Measurements from ENCODE around the gene PABPC3. TPM values are rescaled to one million over a fixed set of nuclear protein-coding genes. Genes with fewer than 3 reads are reported as not detected.

PABPC3 gene
- polyA plus RNA-seq, 1 of the 3 experiments (the other 2 are of a cell fraction) = 0.02 TPM

DNA sequence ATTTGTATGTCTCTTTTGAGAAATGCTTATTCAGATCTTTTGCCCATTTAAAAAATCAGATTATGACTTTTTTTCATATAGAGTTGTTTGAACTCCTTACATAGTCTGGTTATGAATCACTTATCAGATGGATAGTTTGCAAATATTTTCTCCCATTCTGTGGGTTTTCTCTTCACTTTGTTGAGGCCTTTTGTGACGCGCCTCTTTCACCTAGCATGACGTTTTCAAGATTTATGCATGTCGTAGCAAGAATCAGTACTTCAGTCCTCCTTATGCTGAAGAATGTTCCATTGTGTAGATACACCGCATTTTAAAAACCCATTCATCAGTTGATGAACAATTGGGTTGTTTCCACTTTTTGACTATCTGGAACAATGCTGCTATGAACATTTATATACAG, 13.4 kb downstream of the PABPC3 start:
- Histone ChIP-seq H3K27me3 (ENCODE audit: insufficient read depth) (no peaks in the 10 kb centered on the region), H4K20me1 (ENCODE audit: insufficient read depth) (no peaks in the 10 kb centered on the region), H3K79me2 (ENCODE audit: insufficient read depth) (no peaks in the 10 kb centered on the region), H3K9me3 (no peaks in the 10 kb centered on the region), H3K4me3 (ENCODE audit: low read depth in 2 of 2, low read length in 1 of 2) (no peak overlapping the region), H3K9me2 (no peaks in the 10 kb centered on the region), H3F3A (replicated peaks; ENCODE audit: insufficient read depth) (no peaks in the 10 kb centered on the region), H3K36me3 (replicated peaks in 1 of 2; ENCODE audit: control insufficient read depth in 1 of 2, insufficient read depth in 2 of 2, low read length in 1 of 2) (no peaks in the 10 kb centered on the region), H3K4me2 (no peak overlapping the region), H3K9ac (no peak overlapping the region), H3K27ac (ENCODE audit: low read depth in 2 of 2, low read length in 1 of 2) (no peak overlapping the region), H2AFZ (ENCODE audit: low read depth) (no peak overlapping the region), H3K4me1 (ENCODE audit: control insufficient read depth in 1 of 2, insufficient read depth in 2 of 2, low read depth in 1 of 2, low read length in 1 of 2) (no peaks in the 10 kb centered on the region)
- WGBS (ENCODE audit: low lambda C conversion rate) = 21% methylated on average over 5 of the region's 5 CpGs
- ChIA-PET CTCF (no interaction called here), POLR2A (no interaction called here)
- no peak for DNase-seq
- TF ChIP-seq GABPA (IDR thresholded peaks at IDR 0.05; ENCODE audit: low read depth) = no peak
- TF ChIP-seq MEF2A (IDR thresholded peaks at IDR 0.05; ENCODE audit: borderline replicate concordance, low read depth) = no peak
- TF ChIP-seq NRF1 (IDR thresholded peaks at IDR 0.05; ENCODE audit: low read depth, low read length) = no peak

GRCh38 chr13:25110956-25111584, 15.1 kb downstream of the PABPC3 start:
- no peaks in the 10 kb centered on the region for H4K20me1 ChIP-seq (ENCODE audit: insufficient read depth)
- no peaks in the 10 kb centered on the region for H3K79me2 ChIP-seq (ENCODE audit: insufficient read depth)
- H3F3A ChIP-seq (replicated peaks; ENCODE audit: insufficient read depth) = no peaks in the 10 kb centered on the region
- H3K9me3 ChIP-seq = no peaks in the 10 kb centered on the region
- H3K4me1 ChIP-seq (ENCODE audit: control insufficient read depth in 1 of 2, insufficient read depth in 2 of 2, low read depth in 1 of 2, low read length in 1 of 2) = no peaks in the 10 kb centered on the region
- WGBS (ENCODE audit: low lambda C conversion rate) = 0% methylated on average over 1 of the region's 1 CpG
- no peaks in the 10 kb centered on the region for H3K9me2 ChIP-seq
- no peak for TF ChIP-seq GABPA (IDR thresholded peaks at IDR 0.05; ENCODE audit: low read depth)
- TF ChIP-seq EP300 (IDR thresholded peaks at IDR 0.05; ENCODE audit: borderline replicate concordance in 1 of 2, low read depth in 1 of 2, low read length in 1 of 2) = no peak
- no peak for TF ChIP-seq GATA2 (CRISPR knock-in tag; IDR thresholded peaks at IDR 0.05)
- H3K4me2 ChIP-seq = no peak overlapping the region
- DNase-seq = no peak
- POLR2A ChIA-PET = no interaction called here
- CTCF ChIA-PET = interaction anchor here (0.7 to 1.9 kb wide), 3 partner anchors 14 to 123 kb away, joined by 3 to 7 read pairs (median 3); no protein-coding TSS in a partner anchor
- no peak overlapping the region for H2AFZ ChIP-seq (ENCODE audit: low read depth)
- H3K36me3 ChIP-seq (replicated peaks in 1 of 2; ENCODE audit: control insufficient read depth in 1 of 2, insufficient read depth in 2 of 2, low read length in 1 of 2) = no peaks in the 10 kb centered on the region
- H3K27ac ChIP-seq (ENCODE audit: low read depth in 2 of 2, low read length in 1 of 2) = no peak overlapping the region
- 0 out of 2 replicates have a peak, but pooled peaks cover 3% of the 10 kb centered on the region for H3K27me3 ChIP-seq (ENCODE audit: insufficient read depth)
- H3K9ac ChIP-seq = no peak overlapping the region
- H3K4me3 ChIP-seq (ENCODE audit: low read depth in 2 of 2, low read length in 1 of 2) = no peak overlapping the region

GRCh38 chr13:25111585-25111956, 15.6 kb downstream of the PABPC3 start:
- Histone ChIP-seq H3K4me1 (ENCODE audit: control insufficient read depth in 1 of 2, insufficient read depth in 2 of 2, low read depth in 1 of 2, low read length in 1 of 2) (no peaks in the 10 kb centered on the region), H2AFZ (ENCODE audit: low read depth) (no peak overlapping the region), H4K20me1 (ENCODE audit: insufficient read depth) (no peaks in the 10 kb centered on the region), H3K36me3 (replicated peaks in 1 of 2; ENCODE audit: control insufficient read depth in 1 of 2, insufficient read depth in 2 of 2, low read length in 1 of 2) (no peaks in the 10 kb centered on the region), H3K9me3 (no peaks in the 10 kb centered on the region), H3K27ac (ENCODE audit: low read depth in 2 of 2, low read length in 1 of 2) (no peak overlapping the region), H3F3A (replicated peaks; ENCODE audit: insufficient read depth) (no peaks in the 10 kb centered on the region), H3K4me2 (no peak overlapping the region), H3K4me3 (ENCODE audit: low read depth in 2 of 2, low read length in 1 of 2) (no peak overlapping the region), H3K79me2 (ENCODE audit: insufficient read depth) (no peaks in the 10 kb centered on the region), H3K27me3 (ENCODE audit: insufficient read depth) (peaks cover 3% of the 10 kb centered on the region; the same call in 1 of the 2 replicates), H3K9me2 (no peaks in the 10 kb centered on the region), H3K9ac (no peak overlapping the region)
- POLR2A ChIA-PET = no interaction called here
- TF ChIP-seq FOSL2 (IDR thresholded peaks at IDR 0.05; ENCODE audit: borderline replicate concordance, low read depth) (no peak), RFX5 (IDR thresholded peaks at IDR 0.05; ENCODE audit: low read length) (no peak), ELF1 (IDR thresholded peaks at IDR 0.05) (no peak), NFIC (IDR thresholded peaks at IDR 0.05; ENCODE audit: borderline replicate concordance) (no peak)
- CTCF ChIA-PET = interaction anchor here (0.7 to 1.9 kb wide), 2 partner anchors 25 to 124 kb away, joined by 3 to 7 read pairs; no protein-coding TSS in a partner anchor
- no peak for DNase-seq
- 0% methylated on average over 2 of the region's 2 CpGs for WGBS (ENCODE audit: low lambda C conversion rate)
